ENCODE results near the gene ANO4.
"Not testable (repeated sequence)": the region's sequence is repeated elsewhere in the genome, so short reads cannot be mapped to it uniquely, and the experiment has no call there.

The ANO4 gene

GRCh38 chr12:101089271-101089670 is 294.7 kb downstream of the ANO4 start:
- Histone ChIP-seq H3K79me2 (ENCODE audit: insufficient read depth, low read length) (no peaks in the 10 kb centered on the region), H3K9ac (ENCODE audit: low read depth, low read length, poor library complexity, severe bottlenecking) (no peak overlapping the region), H3F3A (ENCODE audit: low read depth) (no peaks in the 10 kb centered on the region), H3K4me2 (ENCODE audit: low read depth, low read length, poor library complexity, severe bottlenecking) (no peak overlapping the region), H3K36me3 (ENCODE audit: insufficient read depth, low read length) (no peaks in the 10 kb centered on the region), H3K27me3 (ENCODE audit: insufficient read depth, low read length, poor library complexity, severe bottlenecking) (no peaks in the 10 kb centered on the region), H3K4me1 (ENCODE audit: insufficient read depth, low read length, poor library complexity, severe bottlenecking) (no peaks in the 10 kb centered on the region), H3K4me3 (ENCODE audit: low read length, poor library complexity, severe bottlenecking) (no peak overlapping the region), H3K9me3 (ENCODE audit: insufficient read depth, low read depth, low read length) (no peaks in the 10 kb centered on the region), H4K20me1 (ENCODE audit: insufficient read depth, low read length, poor library complexity, severe bottlenecking) (no peaks in the 10 kb centered on the region), H3K9me2 (replicated peaks; ENCODE audit: low read depth, low read length) (no peaks in the 10 kb centered on the region), H2AFZ (ENCODE audit: low read length) (no peak overlapping the region)
- TF ChIP-seq CTCF (conservative IDR thresholded peaks at IDR 0.05; ENCODE audit: low read length) (no peak), EZH2phosphoT487 (IDR thresholded peaks at IDR 0.05; ENCODE audit: borderline replicate concordance) (no peak)

- H3K4me2 ChIP-seq (ENCODE audit: low read depth, low read length, poor library complexity, severe bottlenecking); H3K9me2 ChIP-seq (replicated peaks; ENCODE audit: low read depth, low read length); H3K27me3 ChIP-seq (ENCODE audit: insufficient read depth, low read length, poor library complexity, severe bottlenecking); H3K4me3 ChIP-seq (ENCODE audit: low read length, poor library complexity, severe bottlenecking); H3K9me3 ChIP-seq (ENCODE audit: insufficient read depth, low read depth, low read length); H3K79me2 ChIP-seq (ENCODE audit: insufficient read depth, low read length); H4K20me1 ChIP-seq (ENCODE audit: insufficient read depth, low read length, poor library complexity, severe bottlenecking); H2AFZ ChIP-seq (ENCODE audit: low read length); H3F3A ChIP-seq (ENCODE audit: low read depth); H3K36me3 ChIP-seq (ENCODE audit: insufficient read depth, low read length); H3K4me1 ChIP-seq (ENCODE audit: insufficient read depth, low read length, poor library complexity, severe bottlenecking); H3K9ac ChIP-seq (ENCODE audit: low read depth, low read length, poor library complexity, severe bottlenecking): not testable (repeated sequence)
Observed at GRCh38 chr12:101090222-101090621, 295.6 kb downstream of the ANO4 start.

DNA sequence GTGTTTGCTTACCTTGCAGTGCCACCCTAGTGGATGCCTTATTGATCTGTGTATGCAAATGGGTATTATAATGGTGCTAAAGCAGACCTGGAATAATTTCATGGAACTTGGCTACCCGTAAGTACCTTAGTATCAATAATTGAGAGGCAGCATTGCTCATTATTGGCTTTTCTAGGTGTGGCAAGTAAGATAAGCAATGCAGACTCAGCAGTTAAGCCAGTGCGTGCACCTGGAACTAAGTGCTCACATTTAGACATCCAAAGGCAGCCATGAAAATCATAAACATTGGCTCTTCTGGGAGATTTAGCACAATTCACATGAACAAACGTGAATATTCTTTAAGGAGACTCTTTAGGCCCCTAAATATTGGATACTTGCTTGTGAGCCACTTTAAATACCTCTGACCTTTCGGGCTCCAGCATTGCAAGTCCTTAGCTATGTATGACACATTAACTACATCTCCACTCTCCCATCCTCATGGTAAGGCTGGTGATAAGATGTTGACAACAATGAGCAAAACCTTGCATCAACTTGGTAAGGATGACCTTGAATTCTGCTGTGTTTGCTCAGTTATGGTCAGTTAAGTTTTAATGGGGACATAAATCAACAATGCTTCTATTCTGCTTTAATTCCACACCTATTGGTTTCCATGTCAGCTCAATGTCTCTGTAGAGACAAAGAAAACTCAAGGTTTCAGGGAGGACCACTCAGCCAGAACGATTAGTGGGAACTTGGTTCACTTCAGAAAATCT is 303.4 kb downstream of the ANO4 start:
- Histone ChIP-seq H3K79me2 (ENCODE audit: insufficient read depth, low read length) (no peaks in the 10 kb centered on the region), H3K4me1 (ENCODE audit: insufficient read depth, low read length, poor library complexity, severe bottlenecking) (no peaks in the 10 kb centered on the region), H3K9me3 (ENCODE audit: insufficient read depth, low read depth, low read length) (no peaks in the 10 kb centered on the region), H3K36me3 (ENCODE audit: insufficient read depth, low read length) (no peaks in the 10 kb centered on the region), H3K4me3 (ENCODE audit: low read length, poor library complexity, severe bottlenecking) (no peak overlapping the region), H3K4me2 (ENCODE audit: low read depth, low read length, poor library complexity, severe bottlenecking) (no peak overlapping the region), H3F3A (ENCODE audit: low read depth) (no peaks in the 10 kb centered on the region), H2AFZ (ENCODE audit: low read length) (no peak overlapping the region), H3K9me2 (replicated peaks; ENCODE audit: low read depth, low read length) (no peaks in the 10 kb centered on the region), H3K27me3 (ENCODE audit: insufficient read depth, low read length, poor library complexity, severe bottlenecking) (no peaks in the 10 kb centered on the region), H4K20me1 (ENCODE audit: insufficient read depth, low read length, poor library complexity, severe bottlenecking) (no peaks in the 10 kb centered on the region), H3K9ac (ENCODE audit: low read depth, low read length, poor library complexity, severe bottlenecking) (no peak overlapping the region)
- no peak for TF ChIP-seq CTCF (conservative IDR thresholded peaks at IDR 0.05; ENCODE audit: low read length)
- no peak for TF ChIP-seq EZH2phosphoT487 (IDR thresholded peaks at IDR 0.05; ENCODE audit: borderline replicate concordance)
